HepG2 (cell line): ENCODE results near the gene CLDN9. TPM values are rescaled to one million over a fixed set of nuclear protein-coding genes. Genes with fewer than 3 reads are reported as not detected.

Source experiments
- ATAC-seq: fragments of 200-7000 bp; cut with Tn5 transposase; 3 replicates; pipeline ENCODE4 v1.9.1; 2020; ENCODE audit warnings: mild to moderate bottlenecking, moderate library complexity
- BruUV-seq: library from RNA; stranded (reverse); fragments of 400-500 nt; replicated peaks from 2 replicates; lab custom pipeline; 2021; lab: Mats Ljungman, UMichigan
- CTCF ChIA-PET: fragments of 300-600 bp; formaldehyde crosslinking; extraction: SDS; loops from one replicate; lab custom pipeline; 2021; ENCODE audit warnings: low total read pairs, inconsistent platforms, low intra/inter-chr PET ratio; lab: Yijun Ruan, JAX
- POLR2A ChIA-PET: fragments of 350-600 bp; sonication (Branson Sonifier 250); formaldehyde crosslinking; loops from one replicate; lab custom pipeline; 2020; ENCODE audit warnings: antibody characterized with exemption, inconsistent platforms; lab: Yijun Ruan, JAX
- DNase-seq: peaks from one replicate; pipeline ENCODE4 v3.0.0-alpha.2; 2015; ENCODE audit warnings: low spot score
- FAIRE-seq: peaks from 3 replicates; lab custom pipeline; 2011; peaks lifted over from hg19 to GRCh38; lab: Jason Lieb, UNC
- H2AFZ ChIP-seq: one replicate; pipeline ENCODE4 v1.6.1; 2011; ENCODE audit warnings: low read length, inconsistent platforms
- H3K27ac ChIP-seq: fragments of 300-600 bp; 3 replicates; pipeline ENCODE4 v1.8.0; 2011; ENCODE audit warnings: mixed run types, mild to moderate bottlenecking, mixed read lengths, low read length, inconsistent platforms; ENCODE audit not compliant: insufficient read depth; ENCODE audit errors: extremely low read length
- H3K27me3 ChIP-seq, 2 experiments: fragments of 200-600 bp in 1 of 2; 2 replicates in 1 of 2; 3 replicates in 1 of 2; pipeline versions ENCODE4 v1.6.0 to v1.8.0; 2011; ENCODE audit warnings: low read length in 2 of 2, mild to moderate bottlenecking in 2 of 2, moderate library complexity in 2 of 2, inconsistent platforms in 1 of 2; ENCODE audit not compliant: insufficient read depth in 2 of 2, control insufficient read depth in 1 of 2
- H3K36me3 ChIP-seq, 2 experiments: fragments of 200-600 bp in 1 of 2; replicated peaks in 1 of 2; 2 replicates in 1 of 2; 3 replicates in 1 of 2; pipeline versions ENCODE4 v1.5.1 to v1.8.0; 2011; ENCODE audit warnings: low read length in 2 of 2, inconsistent platforms in 1 of 2; ENCODE audit not compliant: insufficient read depth in 2 of 2, control insufficient read depth in 1 of 2
- H3K4me1 ChIP-seq: 2 replicates; pipeline ENCODE4 v1.5.1; 2012; ENCODE audit warnings: low read length, inconsistent platforms; ENCODE audit not compliant: insufficient read depth
- H3K4me2 ChIP-seq: 2 replicates; pipeline ENCODE4 v1.6.0; 2011; ENCODE audit warnings: low read depth, low read length, inconsistent platforms
- H3K4me3 ChIP-seq, 3 experiments: fragments of 200-600 bp in 1 of 3; sonication (generic), shearing (Covaris generic) in 1 of 3; replicated peaks in 1 of 3; 2 replicates each; pipeline ENCODE4 v1.5.1; 2011 to 2016; ENCODE audit warnings: low read length in 3 of 3, inconsistent platforms in 2 of 3, low read depth in 2 of 3, mild to moderate bottlenecking in 2 of 3, control low read depth in 1 of 3, mixed read lengths in 1 of 3; ENCODE audit not compliant: insufficient read depth in 1 of 3
- H3K79me2 ChIP-seq: one replicate; pipeline ENCODE4 v1.6.1; 2011; ENCODE audit warnings: low read length, inconsistent platforms; ENCODE audit not compliant: insufficient read depth
- H3K9ac ChIP-seq: 2 replicates; pipeline ENCODE4 v1.6.0; 2011; ENCODE audit warnings: mild to moderate bottlenecking, low read depth, low read length, inconsistent platforms; ENCODE audit not compliant: insufficient read depth
- H3K9me3 ChIP-seq: 2 replicates; pipeline ENCODE4 v1.5.1; 2012; ENCODE audit warnings: mild to moderate bottlenecking, low read length
- H4K20me1 ChIP-seq: 2 replicates; pipeline ENCODE4 v1.6.0; 2011; ENCODE audit warnings: inconsistent platforms, mild to moderate bottlenecking, low read length, moderate library complexity; ENCODE audit not compliant: insufficient read depth
- IRF9 ChIP-seq: sonication (generic); formaldehyde crosslinking; IDR thresholded peaks from 2 replicates; pipeline ENCODE4 v1.8.0; 2022; ENCODE audit warnings: missing genetic modification reagents, mild to moderate bottlenecking, borderline replicate concordance
- MXD4 ChIP-seq: IDR thresholded peaks from 2 replicates; pipeline ENCODE4 v1.6.1; 2016; ENCODE audit warnings: mild to moderate bottlenecking, missing biosample characterization, missing genetic modification reagents
- RXRA ChIP-seq: sonication (generic); formaldehyde crosslinking; IDR thresholded peaks from 2 replicates; pipeline ENCODE4 v1.5.1; 2020; ENCODE audit warnings: missing genetic modification reagents
- SRY ChIP-seq: sonication (generic); formaldehyde crosslinking; IDR thresholded peaks from 2 replicates; pipeline ENCODE4 v1.8.0; 2022; ENCODE audit warnings: mild to moderate bottlenecking, missing genetic modification reagents
- TRIM24 ChIP-seq: sonication (generic); formaldehyde crosslinking; IDR thresholded peaks from 2 replicates; pipeline ENCODE4 v1.8.0; 2022; ENCODE audit warnings: mild to moderate bottlenecking, missing genetic modification reagents
- UBTF ChIP-seq: sonication (generic); formaldehyde crosslinking; IDR thresholded peaks from 2 replicates; pipeline ENCODE4 v1.4.0; 2020; ENCODE audit warnings: mild to moderate bottlenecking, missing genetic modification reagents
- ZBTB42 ChIP-seq: sonication (generic); formaldehyde crosslinking; IDR thresholded peaks from 2 replicates; pipeline ENCODE4 v1.5.0; 2020; ENCODE audit warnings: mild to moderate bottlenecking, missing genetic modification reagents
- ZNF740 ChIP-seq: sonication (generic); formaldehyde crosslinking; IDR thresholded peaks from 2 replicates; pipeline ENCODE4 v1.4.0; 2020; ENCODE audit warnings: missing genetic modification reagents
- ZSCAN9 ChIP-seq: IDR thresholded peaks from 2 replicates; pipeline ENCODE4 v1.6.1; 2016; ENCODE audit warnings: borderline replicate concordance
- WGBS: methylation state at CpG from one replicate; pipeline ENCODE4 v1.1.6; 2017; ENCODE audit warnings: low lambda C conversion rate; 5-methylcytosine and 5-hydroxymethylcytosine counted together
- in situ Hi-C: cut with HindIII; loops from 2 replicates; pipeline ENCODE4 v1.10.0; 2017; ENCODE audit warnings: low pct_unique_long_range_greater_than_20kb; ENCODE audit not compliant: extremely low pct_ligation_motif_present
- intact Hi-C: fragments of 100-400 bp; cut with micrococcal nuclease; formaldehyde crosslinking; loops from one replicate; pipeline ENCODE4 v1.10.0; 2022; ENCODE audit not compliant: unreplicated experiment
- polyA plus RNA-seq, 8 experiments: library from polyadenylated mRNA; depleted of rRNA in 3 of 8; stranded (reverse) in 7 of 8; unstranded in 1 of 8; fragments of >200 nt; fragmentation: Illumina TruSeq in 4 of 8; extraction: Trizol in 4 of 8; gene quantifications; 2 replicates each; pipeline versions ENCODE4 v1.2.1 to v1.2.3, GENCODE V29; 2011 to 2016; ENCODE audit warnings: low read depth in 4 of 8, missing spikeins in 1 of 8, mixed read lengths in 1 of 8; ENCODE audit not compliant: insufficient read depth in 1 of 8
- total RNA-seq, 5 experiments: library from RNA; depleted of rRNA; stranded (reverse); fragments of >200 nt; fragmentation: Illumina TruSeq; extraction: Trizol; gene quantifications; 2 replicates each; pipeline ENCODE4 v1.2.3, GENCODE V29; 2016; ENCODE audit warnings: low read depth in 1 of 5

CLDN9 gene
- total and polyA plus RNA-seq, 2 of the 13 experiments (the other 11 are each of a cell fraction or from before 2014, with no cell fraction given), result 0.15 to 0.26 TPM

DNA sequence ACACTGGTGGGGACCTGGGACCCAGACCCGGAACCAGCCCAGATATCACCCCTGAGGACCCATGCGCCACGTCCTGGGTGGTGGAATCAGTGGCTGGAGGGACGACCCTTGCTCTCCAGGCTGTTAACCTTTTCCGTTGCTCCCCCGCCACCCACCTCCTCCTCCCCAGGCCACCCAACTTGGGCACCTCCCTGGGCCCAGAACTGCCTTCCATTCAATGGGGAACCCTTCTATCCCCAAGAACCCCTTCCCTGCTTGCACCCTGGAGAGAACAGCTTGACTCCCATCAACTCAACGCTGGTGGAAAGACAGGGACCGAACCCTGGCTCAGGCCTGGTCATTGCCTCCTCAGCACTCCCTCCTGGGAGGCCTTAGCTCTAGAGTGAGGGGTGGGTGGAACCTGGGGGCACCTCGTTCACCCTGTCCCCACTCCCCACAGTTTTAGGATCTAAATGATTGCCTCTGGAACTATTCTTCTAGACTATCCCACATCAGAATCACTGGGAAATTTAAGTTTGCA is 47.1 kb downstream of the CLDN9 start (continued):
- TF ChIP-seq UBTF (CRISPR knock-in tag), result 0 out of 2 replicates have a peak, but pooled peaks have one; percentile 9
- 0 out of 2 replicates have a peak, but pooled peaks have one; percentile 2 for TF ChIP-seq SRY (CRISPR knock-in tag)
- 0 out of 2 replicates have a peak, but pooled peaks have one; percentile 1 for TF ChIP-seq ZSCAN9 (CRISPR knock-in tag)
- peak; percentile 10; the same call in 1 of the 2 replicates for TF ChIP-seq RXRA (CRISPR knock-in tag)

GRCh38 chr16:3060339-3061127 is 47.8 kb downstream of the CLDN9 start:
- intact Hi-C loops, result no loop called here
- no peaks in the 10 kb centered on the region for H3K36me3 ChIP-seq
- peak overlapping the region; percentile 77; the same call in 1 of the 2 replicates for H3K9ac ChIP-seq
- no peak for ATAC-seq
- H3K4me1 ChIP-seq, result peaks cover 25% of the 10 kb centered on the region
- 39% methylated on average over 12 of the region's 14 CpGs for WGBS
- H3K27ac ChIP-seq, result no peak overlapping the region
- TF ChIP-seq ZBTB42 (CRISPR knock-in tag) (no peak), ZNF740 (CRISPR knock-in tag) (no peak), IRF9 (0 out of 2 replicates have a peak, but pooled peaks have one; percentile 24), MXD4 (CRISPR knock-in tag) (no peak), TRIM24 (no peak)
- TF ChIP-seq, all 625 proteins: peak for 1
- Histone ChIP-seq H3K4me2 (peak overlapping the region; percentile 99), H4K20me1 (no peaks in the 10 kb centered on the region), H3K4me3 (peak overlapping the region in 1 of 3 experiments; percentile 91; a peak in 2 of 6 replicates), H3K79me2 (peaks cover 3% of the 10 kb centered on the region), H2AFZ (no peak overlapping the region), H3K9me3 (no peaks in the 10 kb centered on the region), H3K27me3 (no peaks in the 10 kb centered on the region; a peak in 1 of 5 replicates)
- CTCF ChIA-PET, result interaction anchor here (1.3 kb wide), 1 partner anchor 35 kb away, joined by 7 read pairs; no protein-coding TSS in a partner anchor
- FAIRE-seq, result peak; percentile 4
- in situ Hi-C loops, result no loop called here
- BruUV-seq, result no TSS peak
- no peak for DNase-seq
- POLR2A ChIA-PET, result interaction anchor here (0.7 to 3.0 kb wide), 9 partner anchors 9 to 1291 kb away, joined by 3 to 30 read pairs (median 6); partner anchors contain the start of genes PAM16, TNFRSF12A and ZNF213
